Uterus (tissue), 4 donors: ENCODE measurements around the gene CCSER1. TPM values are rescaled to one million over a fixed set of nuclear protein-coding genes. Genes with fewer than 3 reads are reported as not detected.

Source experiments
- DNase-seq, 2 donors: peaks; one replicate each; pipeline ENCODE4 v3.0.0-alpha.2; 2019 to 2020
- H3K27ac ChIP-seq, 2 donors: fragments of 200-600 bp; sonication (generic); 1 replicate in 1 of 2; 2 replicates in 1 of 2; pipeline ENCODE4 v1.5.1; 2016 to 2018
- H3K27me3 ChIP-seq, 2 donors: fragments of 200-600 bp; sonication (generic); one replicate each; pipeline ENCODE4 v1.5.1; 2018 to 2019; ENCODE audit warnings: control low read depth in 1 of 2
- H3K36me3 ChIP-seq, 2 donors: fragments of 200-600 bp; sonication (generic); one replicate each; pipeline ENCODE4 v1.5.1; 2019; ENCODE audit warnings: control low read depth in 1 of 2
- H3K4me1 ChIP-seq, 2 donors: fragments of 200-600 bp; sonication (generic); one replicate each; pipeline ENCODE4 v1.5.1; 2018 to 2019; ENCODE audit warnings: control low read depth in 1 of 2
- H3K4me3 ChIP-seq, 2 donors: fragments of 200-600 bp; sonication (generic); 1 replicate in 1 of 2; 2 replicates in 1 of 2; pipeline ENCODE4 v1.5.1; 2018 to 2019; ENCODE audit warnings: mild to moderate bottlenecking in 1 of 2
- H3K9me3 ChIP-seq, 2 donors: fragments of 200-600 bp; sonication (generic); one replicate each; pipeline ENCODE4 v1.5.1; 2019; ENCODE audit warnings: control low read depth in 1 of 2
- CTCF ChIP-seq, 4 experiments: fragments of 200-600 bp in 2 of 4; fragments of 450-650 bp in 2 of 4; sonication (generic) in 2 of 4; IDR thresholded peaks; one replicate each; pipeline ENCODE4 v1.5.1; 2016 to 2019; ENCODE audit warnings: antibody characterized with exemption in 4 of 4, mild to moderate bottlenecking in 2 of 4, moderate library complexity in 1 of 4
- POLR2A ChIP-seq, 2 donors: fragments of 450-650 bp; IDR thresholded peaks; one replicate each; pipeline ENCODE4 v1.6.1; 2016; ENCODE audit warnings: antibody characterized with exemption in 2 of 2, mild to moderate bottlenecking in 1 of 2, moderate library complexity in 1 of 2
- intact Hi-C: fragments of 100-400 bp; cut with DNase I; formaldehyde crosslinking; loops from one replicate; pipeline ENCODE4 v1.15.1; 2023; ENCODE audit warnings: low total_unique reads
- total RNA-seq, 4 donors: library from RNA; depleted of rRNA in 3 of 4; stranded (reverse); fragments of >200 nt in 3 of 4; gene quantifications; one replicate each; pipeline versions ENCODE4 v1.1.0 to v1.2.4, GENCODE V29; 2014 to 2023
- donor health status: DM: yes; HTN: yes; CAD: no.

CCSER1 gene
- total RNA-seq, 4 donors from 2014 or later, result 2.8 to 54.7 (median 11.9) TPM

DNA sequence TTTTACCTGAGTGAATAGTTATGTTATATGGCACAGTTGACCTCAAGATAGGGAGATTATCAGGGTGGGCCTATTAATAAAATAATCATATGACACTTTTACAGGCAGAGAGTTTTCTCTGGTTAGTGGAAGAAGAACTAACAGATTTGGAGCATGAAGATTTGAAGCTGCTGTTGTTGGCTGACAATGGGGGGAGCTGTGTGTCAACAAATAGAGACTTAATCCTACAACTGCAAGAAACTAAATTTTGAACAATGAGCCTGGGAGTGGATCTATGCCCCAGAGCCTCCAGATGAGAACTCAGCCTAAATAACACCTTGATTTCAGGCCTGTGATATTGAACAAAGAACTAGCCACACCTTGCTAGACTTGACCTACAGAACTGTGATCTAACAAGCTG is 7.2 kb upstream of the CCSER1 start:
- DNase-seq, result no peak
- TF ChIP-seq POLR2A (IDR thresholded peaks at IDR 0.05) (no peak), CTCF (IDR thresholded peaks at IDR 0.05) (no peak)
- no peak overlapping the region for H3K27ac ChIP-seq
- no peaks in the 10 kb centered on the region for H3K9me3 ChIP-seq
- no peaks in the 10 kb centered on the region for H3K36me3 ChIP-seq
- no peaks in the 10 kb centered on the region for H3K27me3 ChIP-seq
- intact Hi-C loops, result no loop called here
- H3K4me3 ChIP-seq, result no peak overlapping the region
- no peaks in the 10 kb centered on the region for H3K4me1 ChIP-seq

DNA sequence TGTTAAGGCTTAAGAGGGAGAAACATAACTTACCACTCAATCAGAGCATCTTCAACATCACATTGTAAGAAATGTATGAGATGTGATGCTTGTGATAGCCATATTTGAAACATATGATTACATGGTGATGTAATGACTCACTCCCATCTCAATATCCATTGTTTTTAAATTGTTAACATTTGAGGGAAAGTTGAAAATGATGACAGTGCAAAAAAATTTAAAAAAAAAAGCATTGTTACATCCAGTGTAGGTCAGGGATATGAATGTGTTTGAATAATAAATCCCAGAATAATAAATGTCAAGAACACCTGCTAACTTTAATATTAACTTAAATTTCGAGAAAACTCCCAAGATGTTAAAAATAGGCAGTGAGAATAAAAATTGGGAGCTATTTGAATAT is 6.4 kb upstream of the CCSER1 start:
- no peak for DNase-seq
- TF ChIP-seq POLR2A (IDR thresholded peaks at IDR 0.05) (no peak), CTCF (IDR thresholded peaks at IDR 0.05) (no peak)
- no peaks in the 10 kb centered on the region for H3K4me1 ChIP-seq
- no peaks in the 10 kb centered on the region for H3K9me3 ChIP-seq
- no peaks in the 10 kb centered on the region for H3K36me3 ChIP-seq
- intact Hi-C loops, result no loop called here
- H3K27ac ChIP-seq, result no peak overlapping the region
- H3K4me3 ChIP-seq, result no peak overlapping the region
- no peaks in the 10 kb centered on the region for H3K27me3 ChIP-seq

DNA sequence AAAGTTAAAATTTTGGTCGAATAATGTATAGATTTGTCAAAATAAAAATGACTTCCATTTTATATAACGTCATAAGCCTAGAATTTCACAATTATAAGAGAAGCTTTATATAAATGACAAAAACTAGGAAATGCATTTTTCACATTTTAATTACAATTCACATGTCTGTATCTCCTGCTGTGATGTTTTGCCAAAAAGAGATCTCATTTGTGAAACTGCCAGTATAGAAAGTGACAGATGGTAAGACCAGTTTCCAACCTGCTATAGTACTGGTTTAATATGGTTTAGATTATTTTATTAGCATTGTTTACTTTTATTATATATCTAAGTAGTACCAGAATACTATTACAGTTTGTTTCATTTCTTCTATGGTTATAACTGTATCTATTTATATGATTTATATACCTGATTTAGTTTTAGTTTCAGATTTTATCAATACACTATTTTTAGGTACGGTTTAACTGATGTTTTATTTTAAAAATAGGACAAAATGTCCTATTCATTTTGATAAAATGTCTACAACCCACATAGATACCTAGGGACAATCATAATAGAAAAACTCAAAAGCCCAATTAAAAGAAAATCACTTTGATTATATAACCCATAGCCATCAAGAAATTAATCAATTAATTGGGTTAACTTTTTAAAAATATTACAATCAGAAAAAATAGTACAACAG is 5.4 kb upstream of the CCSER1 start:
- Histone ChIP-seq H3K36me3 (no peaks in the 10 kb centered on the region), H3K27ac (no peak overlapping the region), H3K4me1 (no peaks in the 10 kb centered on the region), H3K27me3 (no peaks in the 10 kb centered on the region), H3K9me3 (no peaks in the 10 kb centered on the region), H3K4me3 (no peak overlapping the region)
- no peak for DNase-seq
- intact Hi-C loops, result no loop called here
- no peak for TF ChIP-seq POLR2A (IDR thresholded peaks at IDR 0.05)
- TF ChIP-seq CTCF (IDR thresholded peaks at IDR 0.05), result no peak

DNA sequence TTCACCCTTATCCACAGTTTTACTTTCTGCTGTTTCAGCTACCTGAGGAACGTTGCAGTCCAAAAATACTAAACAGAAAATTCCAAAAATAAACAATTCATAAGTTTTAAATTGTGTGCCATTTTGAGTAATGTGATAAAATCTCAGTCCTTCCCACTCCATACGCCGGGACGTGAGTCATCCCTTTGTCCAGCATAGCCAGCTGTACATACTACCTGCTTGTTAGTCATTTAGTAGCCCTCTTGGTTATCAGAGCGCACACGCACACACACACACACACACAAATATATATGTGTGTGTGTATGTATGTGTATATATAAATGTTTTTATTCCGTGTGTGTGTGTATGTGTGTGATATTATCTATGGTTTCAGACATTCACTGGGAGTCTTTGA is 4.8 kb upstream of the CCSER1 start:
- no peak overlapping the region for H3K4me3 ChIP-seq
- H3K27ac ChIP-seq, result no peak overlapping the region
- no peaks in the 10 kb centered on the region for H3K9me3 ChIP-seq
- intact Hi-C loops, result no loop called here
- no peaks in the 10 kb centered on the region for H3K4me1 ChIP-seq
- TF ChIP-seq POLR2A (IDR thresholded peaks at IDR 0.05) (no peak), CTCF (IDR thresholded peaks at IDR 0.05) (no peak)
- no peaks in the 10 kb centered on the region for H3K36me3 ChIP-seq
- no peak for DNase-seq
- H3K27me3 ChIP-seq, result no peaks in the 10 kb centered on the region

DNA sequence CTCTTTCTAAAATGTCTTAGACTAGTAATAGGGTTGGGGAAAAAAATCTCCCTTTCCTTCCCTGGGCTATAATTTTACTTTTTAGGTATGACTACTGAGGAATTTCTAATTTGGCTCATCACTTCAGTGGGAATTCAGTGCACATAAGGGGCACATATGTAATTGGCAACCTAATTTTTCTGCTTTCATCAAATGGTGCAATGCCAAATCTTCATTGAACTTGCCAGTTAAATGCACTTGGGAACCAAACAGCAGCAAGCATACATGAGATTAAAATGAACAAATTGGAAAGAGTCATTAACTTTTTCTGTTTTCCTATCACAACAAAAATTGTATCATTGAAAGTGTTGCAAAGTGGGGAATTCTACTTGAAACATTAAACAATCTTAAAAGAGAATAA is 2.9 kb upstream of the CCSER1 start:
- TF ChIP-seq CTCF (IDR thresholded peaks at IDR 0.05) (no peak), POLR2A (IDR thresholded peaks at IDR 0.05) (no peak)
- no peak overlapping the region for H3K4me3 ChIP-seq
- no peaks in the 10 kb centered on the region for H3K27me3 ChIP-seq
- no peaks in the 10 kb centered on the region for H3K9me3 ChIP-seq
- intact Hi-C loops, result no loop called here
- no peaks in the 10 kb centered on the region for H3K36me3 ChIP-seq
- no peak overlapping the region for H3K27ac ChIP-seq
- DNase-seq, result no peak
- no peaks in the 10 kb centered on the region for H3K4me1 ChIP-seq
